H1 (cell line): ENCODE measurements around the gene CHD9NB. TPM values are rescaled to one million over a fixed set of nuclear protein-coding genes. Genes with fewer than 3 reads are reported as not detected.

Source experiments
- CTCF ChIA-PET: fragments of 300-600 bp; sonication (Branson Sonifier 250); formaldehyde crosslinking; loops from one replicate; lab custom pipeline; 2021; ENCODE audit not compliant: partially characterized antibody; lab: Charles Lee
- POLR2A ChIA-PET: fragments of 300-600 bp; sonication (Branson Sonifier 250); formaldehyde crosslinking; loops from one replicate; lab custom pipeline; 2021; ENCODE audit warnings: inconsistent platforms; ENCODE audit not compliant: partially characterized antibody; lab: Charles Lee
- DNase-seq, 2 experiments: peaks; one replicate each; pipeline versions ENCODE4 v3.0.0 to v3.0.0-alpha.2; 2010 to 2022; ENCODE audit warnings: low spot score in 2 of 2, low read depth in 1 of 2, mixed read lengths in 1 of 2
- FAIRE-seq: peaks from 2 replicates; lab custom pipeline; 2011; peaks lifted over from hg19 to GRCh38; lab: Jason Lieb, UNC
- H2AFZ ChIP-seq: 2 replicates; pipeline ENCODE4 v1.8.1; 2012; ENCODE audit warnings: low read length, inconsistent platforms
- H2AK5ac ChIP-seq: 2 replicates; pipeline ENCODE4 v1.6.1; 2013; ENCODE audit warnings: low read depth, low read length
- H2BK120ac ChIP-seq: replicated peaks from 2 replicates; pipeline ENCODE3; 2013; ENCODE audit warnings: low read depth, low read length, inconsistent platforms
- H2BK12ac ChIP-seq: 2 replicates; pipeline ENCODE4 v1.6.1; 2013; ENCODE audit warnings: low read depth, low read length
- H2BK15ac ChIP-seq: 2 replicates; pipeline ENCODE4 v1.6.1; 2013; ENCODE audit warnings: low read length
- H2BK20ac ChIP-seq: 2 replicates; pipeline ENCODE4 v1.6.1; 2013; ENCODE audit warnings: low read length
- H2BK5ac ChIP-seq: 2 replicates; pipeline ENCODE4 v1.6.1; 2013; ENCODE audit warnings: low read depth, low read length
- H3K14ac ChIP-seq: 2 replicates; pipeline ENCODE4 v1.6.1; 2013; ENCODE audit warnings: inconsistent platforms; ENCODE audit not compliant: insufficient read length
- H3K18ac ChIP-seq: 2 replicates; pipeline ENCODE4 v1.6.1; 2013; ENCODE audit warnings: low read length; ENCODE audit errors: extremely low read depth
- H3K23ac ChIP-seq: 2 replicates; pipeline ENCODE4 v1.6.1; 2013; ENCODE audit warnings: inconsistent platforms; ENCODE audit not compliant: insufficient read length
- H3K23me2 ChIP-seq: 2 replicates; pipeline ENCODE4 v1.6.1; 2013; ENCODE audit warnings: low read depth, low read length
- H3K27ac ChIP-seq: 2 replicates; pipeline ENCODE4 v1.6.1; 2011; ENCODE audit warnings: low read depth, low read length, inconsistent platforms
- H3K27me3 ChIP-seq, 4 experiments: replicated peaks in 1 of 4; 1 replicate in 1 of 4; 2 replicates in 3 of 4; pipeline versions ENCODE4 v1.6.1 to v1.8.1; 2011 to 2013; ENCODE audit warnings: low read length in 3 of 4, mild to moderate bottlenecking in 3 of 4, inconsistent platforms in 2 of 4, mixed read lengths in 2 of 4, moderate library complexity in 1 of 4; ENCODE audit not compliant: control insufficient read depth in 3 of 4, insufficient read depth in 3 of 4; ENCODE audit errors: extremely low read depth in 1 of 4
- H3K36me3 ChIP-seq, 4 experiments: 2 replicates each; pipeline versions ENCODE4 v1.6.1 to v1.8.1; 2011 to 2013; ENCODE audit warnings: mild to moderate bottlenecking in 4 of 4, low read length in 3 of 4, moderate library complexity in 2 of 4, control low read depth in 1 of 4, inconsistent platforms in 1 of 4; ENCODE audit not compliant: insufficient read depth in 4 of 4, control insufficient read depth in 2 of 4
- H3K4ac ChIP-seq: replicated peaks from 2 replicates; pipeline ENCODE3; 2013; ENCODE audit warnings: low read length, low read depth, mixed read lengths, inconsistent platforms; ENCODE audit not compliant: insufficient read length
- H3K4me1 ChIP-seq, 4 experiments: replicated peaks in 1 of 4; 1 replicate in 1 of 4; 2 replicates in 3 of 4; pipeline versions ENCODE4 v1.6.1 to v1.8.1; 2011 to 2013; ENCODE audit warnings: low read length in 3 of 4, inconsistent platforms in 2 of 4, mixed read lengths in 1 of 4; ENCODE audit not compliant: insufficient read depth in 4 of 4, control insufficient read depth in 3 of 4
- H3K4me2 ChIP-seq, 2 experiments: 2 replicates each; pipeline versions ENCODE4 v1.6.1 to v1.8.1; 2011 to 2013; ENCODE audit warnings: low read depth in 2 of 2, low read length in 2 of 2, control low read depth in 1 of 2, inconsistent platforms in 1 of 2, mild to moderate bottlenecking in 1 of 2; ENCODE audit not compliant: insufficient read depth in 1 of 2
- H3K4me3 ChIP-seq, 4 experiments: fragments of 200-600, 300-600 bp in 1 of 4; sonication (generic), shearing (Covaris generic), sonication (Bioruptor Twin) in 1 of 4; 2 replicates each; pipeline versions ENCODE4 v1.5.1 to v1.8.1; 2011 to 2016; ENCODE audit warnings: low read length in 4 of 4, low read depth in 3 of 4, control low read depth in 2 of 4, inconsistent platforms in 2 of 4, mild to moderate bottlenecking in 2 of 4, mixed read lengths in 1 of 4, moderate library complexity in 1 of 4; ENCODE audit not compliant: insufficient read depth in 2 of 4; ENCODE audit errors: extremely low read depth in 1 of 4
- H3K56ac ChIP-seq: replicated peaks from 2 replicates; pipeline ENCODE3; 2013; ENCODE audit warnings: low read depth, mild to moderate bottlenecking, mixed read lengths, low read length, inconsistent platforms; ENCODE audit not compliant: insufficient read length
- H3K79me1 ChIP-seq: 2 replicates; pipeline ENCODE4 v1.6.1; 2013; ENCODE audit warnings: low read depth, low read length, control low read depth
- H3K79me2 ChIP-seq, 2 experiments: 2 replicates each; pipeline versions ENCODE4 v1.6.1 to v1.8.1; 2012 to 2013; ENCODE audit warnings: low read length in 2 of 2, mild to moderate bottlenecking in 2 of 2, inconsistent platforms in 1 of 2; ENCODE audit not compliant: insufficient read depth in 2 of 2, control insufficient read depth in 1 of 2
- H3K9ac ChIP-seq, 4 experiments: replicated peaks in 1 of 4; 1 replicate in 1 of 4; 2 replicates in 3 of 4; pipeline versions ENCODE4 v1.6.1 to v1.8.1; 2011 to 2013; ENCODE audit warnings: low read depth in 3 of 4, low read length in 3 of 4, control low read depth in 2 of 4, mild to moderate bottlenecking in 2 of 4, moderate library complexity in 2 of 4, inconsistent platforms in 1 of 4; ENCODE audit errors: extremely low read depth in 1 of 4
- H3K9me3 ChIP-seq, 2 experiments: 2 replicates each; pipeline versions ENCODE4 v1.6.1 to v1.8.1; 2012 to 2013; ENCODE audit warnings: mild to moderate bottlenecking in 2 of 2, moderate library complexity in 2 of 2, control low read depth in 1 of 2, inconsistent platforms in 1 of 2, low read depth in 1 of 2, low read length in 1 of 2, mixed read lengths in 1 of 2; ENCODE audit not compliant: insufficient read depth in 2 of 2
- H4K20me1 ChIP-seq, 2 experiments: replicated peaks in 1 of 2; 2 replicates each; pipeline versions ENCODE3 to v1.8.1; 2011 to 2013; ENCODE audit warnings: inconsistent platforms in 2 of 2, low read length in 2 of 2, mild to moderate bottlenecking in 1 of 2; ENCODE audit not compliant: insufficient read depth in 2 of 2, control insufficient read depth in 1 of 2
- H4K5ac ChIP-seq: 2 replicates; pipeline ENCODE4 v1.6.1; 2013; ENCODE audit warnings: low read length, low read depth, mixed read lengths, inconsistent platforms; ENCODE audit not compliant: insufficient read length
- H4K8ac ChIP-seq: 2 replicates; pipeline ENCODE4 v1.8.0; 2013; ENCODE audit warnings: mild to moderate bottlenecking, moderate library complexity, low read length, inconsistent platforms; ENCODE audit not compliant: insufficient read depth; ENCODE audit errors: extremely low read depth
- H4K91ac ChIP-seq: replicated peaks from 2 replicates; pipeline ENCODE3; 2013; ENCODE audit warnings: low read length, mixed read lengths, inconsistent platforms; ENCODE audit not compliant: insufficient read length
- CBX5 ChIP-seq: fragments of 300-800, 300-1000 bp; sonication (generic); IDR thresholded peaks from 2 replicates; pipeline ENCODE4 v1.7.1; 2016; ENCODE audit warnings: antibody characterized with exemption, low read length, low read depth
- EP300 ChIP-seq, 2 experiments: IDR thresholded peaks; 1 replicate in 1 of 2; 2 replicates in 1 of 2; pipeline ENCODE4 v1.6.1; 2011 to 2012; ENCODE audit warnings: low read depth in 2 of 2, low read length in 2 of 2, mild to moderate bottlenecking in 2 of 2, borderline replicate concordance in 1 of 2, inconsistent platforms in 1 of 2, moderate library complexity in 1 of 2
- HDAC6 ChIP-seq: IDR thresholded peaks from one replicate; pipeline ENCODE4 v1.7.1; 2012; ENCODE audit warnings: low read depth, mild to moderate bottlenecking, inconsistent platforms, low read length, moderate library complexity
- JUN ChIP-seq: IDR thresholded peaks from 2 replicates; pipeline ENCODE4 v1.6.1; 2011; ENCODE audit warnings: low read depth, mild to moderate bottlenecking, improper control_type of control experiment, low read length
- MAFK ChIP-seq: IDR thresholded peaks from 2 replicates; pipeline ENCODE4 v1.6.1; 2012; ENCODE audit warnings: low read depth, mild to moderate bottlenecking, improper control_type of control experiment, low read length
- POLR2AphosphoS5 ChIP-seq: IDR thresholded peaks from 2 replicates; pipeline ENCODE4 v1.6.1; 2011; ENCODE audit warnings: low read depth, low read length
- RNF2 ChIP-seq: fragments of 200-900, 300-1000 bp; sonication (generic); IDR thresholded peaks from 2 replicates; pipeline ENCODE4 v1.7.1; 2016; ENCODE audit warnings: borderline replicate concordance, low read depth, mild to moderate bottlenecking, antibody characterized with exemption, low read length; ENCODE audit not compliant: poor library complexity, severe bottlenecking; ENCODE audit errors: missing control alignments
- SIN3A ChIP-seq, 2 experiments: IDR thresholded peaks in 1 of 2; conservative IDR thresholded peaks in 1 of 2; 2 replicates each; pipeline ENCODE4 v1.6.1; 2011 to 2012; ENCODE audit warnings: low read length in 2 of 2, improper control_type of control experiment in 1 of 2, low read depth in 1 of 2, mild to moderate bottlenecking in 1 of 2
- SP2 ChIP-seq: IDR thresholded peaks from 2 replicates; pipeline ENCODE4 v1.6.1; 2012; ENCODE audit warnings: mild to moderate bottlenecking, low read length, inconsistent platforms
- SRF ChIP-seq: IDR thresholded peaks from 2 replicates; pipeline ENCODE4 v1.6.1; 2011; ENCODE audit warnings: mild to moderate bottlenecking, low read depth, low read length, moderate library complexity
- WGBS, 2 experiments: shearing (Covaris generic) in 1 of 2; methylation state at CpG; one replicate each; pipeline versions ENCODE4 v1.1.6 to v1.1.7; 2013 to 2015; ENCODE audit warnings: low lambda C conversion rate in 2 of 2, mixed read lengths in 2 of 2, inconsistent platforms in 1 of 2, low coverage in 1 of 2, missing lambda C conversion rate in 1 of 2; ENCODE audit not compliant: insufficient replicate concordance in 2 of 2, insufficient coverage in 1 of 2, insufficient read length in 1 of 2; ENCODE audit errors: extremely low coverage in 1 of 2, missing lambda C conversion rate in 1 of 2; 5-methylcytosine and 5-hydroxymethylcytosine counted together
- polyA plus RNA-seq, 7 experiments: library from polyadenylated mRNA; depleted of rRNA in 3 of 7; stranded (reverse) in 5 of 7; unstranded in 2 of 7; fragments of >200 nt in 5 of 7; fragments of 200-250 nt in 2 of 7; gene quantifications; 1 replicate in 5 of 7; 2 replicates in 1 of 7; 4 replicates in 1 of 7; pipeline versions ENCODE4 v1.2.1 to v1.2.3, GENCODE V29; 2011 to 2013; ENCODE audit warnings: missing spikeins in 2 of 7, mixed read lengths in 2 of 7
- total RNA-seq: library from RNA; stranded (reverse); fragmentation: NEBNext Ultra II Directional; extraction: Animal tissue kit (Norgen Biotek cat#: 25700); gene quantifications from 2 replicates; pipeline ENCODE4 v1.2.1, GENCODE V29; 2021

The CHD9NB gene
- total and polyA plus RNA-seq, 2 of the 8 experiments (the other 6 are each of a cell fraction or from before 2014, with no cell fraction given) = 4.5 to 5.9 TPM

DNA sequence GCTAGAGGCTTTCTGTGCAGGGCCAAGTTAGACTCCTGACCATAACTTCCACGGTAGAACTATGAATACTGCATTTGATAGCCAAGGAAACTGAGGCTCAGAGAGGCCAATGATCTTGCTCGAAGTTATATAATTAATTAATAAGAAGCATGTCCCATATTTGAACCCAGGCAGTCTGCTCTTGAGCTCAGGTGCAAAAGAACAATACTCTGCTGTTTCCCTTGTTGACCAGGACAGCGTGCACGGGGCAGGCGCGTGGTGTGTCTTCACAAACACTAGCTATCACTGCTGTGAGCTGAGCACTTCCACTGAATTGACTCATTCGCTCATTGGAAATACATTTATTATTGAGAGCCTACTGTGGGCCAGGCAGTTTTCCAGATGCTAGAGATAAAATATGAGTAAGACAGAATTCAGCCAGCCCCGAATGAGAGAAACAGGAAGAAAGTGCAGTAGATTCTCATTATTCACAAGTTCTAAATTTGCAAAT lies 3.7 kb upstream of the CHD9NB start:
- no peak overlapping the region; the same call in 1 of the 2 replicates for H2BK15ac ChIP-seq
- H2AK5ac ChIP-seq = peak overlapping the region; percentile 95; the same call in 1 of the 2 replicates
- no peaks in the 10 kb centered on the region for H3K36me3 ChIP-seq
- H3K9me3 ChIP-seq = no peaks in the 10 kb centered on the region
- no peak overlapping the region for H3K27ac ChIP-seq
- 96% methylated on average over 8 of the region's 8 CpGs; no CpG with 5 or more reads in 1 of the 2 experiments for WGBS, 2 experiments
- H3K56ac ChIP-seq = no peak overlapping the region
- H2AFZ ChIP-seq = no peak overlapping the region
- ChIA-PET CTCF (interaction anchor here (0.6 to 4.1 kb wide), 11 partner anchors 9 to 212 kb away, joined by 3 to 21 read pairs (median 4); no protein-coding TSS in a partner anchor), POLR2A (interaction anchor here (0.7 to 3.2 kb wide), 5 partner anchors 12 to 151 kb away, joined by 3 to 21 read pairs (median 14); no protein-coding TSS in a partner anchor)
- H3K4me1 ChIP-seq = peaks cover 6 to 9% (median 8%) of the 10 kb centered on the region in 4 experiments; a peak in 5 of 7 replicates
- H2BK20ac ChIP-seq = no peak overlapping the region
- peak overlapping the region; percentile 15 to 85; a peak in 2 of 4 replicates for H3K4me2 ChIP-seq
- peaks cover 0 to 44% of the 10 kb centered on the region in 2 experiments; a peak in 2 of 4 replicates for H3K79me2 ChIP-seq
- peaks cover 11% of the 10 kb centered on the region; the same call in 1 of the 2 replicates for H3K79me1 ChIP-seq
- FAIRE-seq = no peak
- DNase-seq = no peak
- peak overlapping the region; percentile 88; the same call in 1 of the 2 replicates for H2BK12ac ChIP-seq
- no peak overlapping the region for H3K9ac ChIP-seq
- H4K5ac ChIP-seq = no peak overlapping the region
- H4K8ac ChIP-seq = no peak overlapping the region
- peaks cover 7% of the 10 kb centered on the region; the same call in 1 of the 2 replicates for H3K23me2 ChIP-seq
- H3K27me3 ChIP-seq = no peaks in the 10 kb centered on the region; a peak in 1 of 7 replicates
- no peak overlapping the region for H3K18ac ChIP-seq
- H4K20me1 ChIP-seq = no peaks in the 10 kb centered on the region
- no peak overlapping the region for H3K4ac ChIP-seq
- 0 out of 8 replicates have a peak overlapping the region, but pooled peaks of 1 of the 4 experiments have one; percentile 68 for H3K4me3 ChIP-seq
- no peak overlapping the region for H3K14ac ChIP-seq
- no peak overlapping the region for H2BK5ac ChIP-seq
- peak overlapping the region; percentile 74 for H2BK120ac ChIP-seq
- no peak overlapping the region for H3K23ac ChIP-seq
- peak overlapping the region; percentile 88 for H4K91ac ChIP-seq
- TF ChIP-seq SIN3A (conservative IDR thresholded peaks at IDR 0.05 in 1 of 2, IDR thresholded peaks at IDR 0.05 in 1 of 2; ENCODE audit: low read depth in 1 of 2, low read length in 2 of 2) (no peak), SP2 (no peak), EP300 (IDR thresholded peaks at IDR 0.05; ENCODE audit: borderline replicate concordance in 1 of 2, low read depth in 2 of 2, low read length in 2 of 2) (no peak), CBX5 (no peak), SRF (no peak), HDAC6 (no peak), POLR2AphosphoS5 (no peak), MAFK (no peak), RNF2 (no peak), JUN (no peak)
